K562 (cell line): ENCODE data around the gene TREX2. TPM values are rescaled to one million over a fixed set of nuclear protein-coding genes. Genes with fewer than 3 reads are reported as not detected.

Source experiments
- ATAC-seq: fragments of 200-7000 bp; cut with Tn5 transposase; 3 replicates; pipeline ENCODE4 v1.9.1; 2020; ENCODE audit warnings: moderate library complexity
- BruUV-seq: library from RNA; stranded (reverse); fragments of 400-500 nt; replicated peaks from 2 replicates; lab custom pipeline; 2021; lab: Mats Ljungman, UMichigan
- CTCF ChIA-PET: fragments of 300-600 bp; formaldehyde crosslinking; extraction: SDS; loops from one replicate; lab custom pipeline; 2021; ENCODE audit warnings: low intra/inter-chr PET ratio; lab: Yijun Ruan, JAX
- POLR2A ChIA-PET: fragments of 300-600, 350-650 bp; sonication (Branson Sonifier 250); formaldehyde crosslinking; extraction: SDS; loops from one replicate; lab custom pipeline; 2021; ENCODE audit warnings: antibody characterized with exemption, inconsistent platforms; lab: Yijun Ruan, JAX
- DNase-seq, 4 experiments: peaks; one replicate each; pipeline versions ENCODE4 v3.0.0 to v3.0.0-alpha.2; 2011 to 2018; ENCODE audit warnings: low spot score in 3 of 4, mixed read lengths in 3 of 4; ENCODE audit errors: extremely low read depth in 1 of 4
- FAIRE-seq: peaks from 2 replicates; lab custom pipeline; 2011; peaks lifted over from hg19 to GRCh38; lab: Jason Lieb, UNC
- H2AFZ ChIP-seq: 2 replicates; pipeline ENCODE4 v1.6.0; 2011; ENCODE audit warnings: low read depth, low read length, control low read depth, inconsistent platforms
- H3K27ac ChIP-seq: fragments of 200-600 bp; 3 replicates; pipeline ENCODE4 v1.8.0; 2011; ENCODE audit warnings: low read depth, mild to moderate bottlenecking, control low read depth, inconsistent platforms, low read length, moderate library complexity, mixed read lengths; ENCODE audit errors: extremely low read depth
- H3K27me3 ChIP-seq, 2 experiments: fragments of 300-600 bp in 1 of 2; 2 replicates in 1 of 2; 3 replicates in 1 of 2; pipeline versions ENCODE4 v1.6.0 to v1.8.0; 2011; ENCODE audit warnings: inconsistent platforms in 2 of 2, low read length in 2 of 2, mild to moderate bottlenecking in 1 of 2, mixed read lengths in 1 of 2, moderate library complexity in 1 of 2; ENCODE audit not compliant: control insufficient read depth in 2 of 2, insufficient read depth in 2 of 2
- H3K36me3 ChIP-seq: fragments of 300-600 bp; 3 replicates; pipeline ENCODE4 v1.8.0; 2011; ENCODE audit warnings: mild to moderate bottlenecking, low read length, inconsistent platforms; ENCODE audit not compliant: control insufficient read depth, insufficient read depth
- H3K4me1 ChIP-seq, 2 experiments: fragments of 200-600 bp in 1 of 2; replicated peaks in 1 of 2; 2 replicates in 1 of 2; 3 replicates in 1 of 2; pipeline versions ENCODE4 v1.5.1 to v1.8.0; 2011; ENCODE audit warnings: inconsistent platforms in 2 of 2, low read length in 2 of 2, mild to moderate bottlenecking in 1 of 2, mixed read lengths in 1 of 2, moderate library complexity in 1 of 2; ENCODE audit not compliant: control insufficient read depth in 2 of 2, insufficient read depth in 2 of 2
- H3K4me2 ChIP-seq: 2 replicates; pipeline ENCODE4 v1.6.1; 2011; ENCODE audit warnings: low read length, control low read depth, inconsistent platforms, mixed read lengths; ENCODE audit not compliant: insufficient read depth
- H3K4me3 ChIP-seq: fragments of 200-600 bp; sonication (generic), shearing (Covaris generic); 2 replicates; pipeline ENCODE4 v1.5.1; 2016; ENCODE audit warnings: control low read depth, inconsistent platforms
- H3K79me2 ChIP-seq: fragments of 200-600 bp; 3 replicates; pipeline ENCODE4 v1.8.0; 2011; ENCODE audit warnings: low read length, inconsistent platforms; ENCODE audit not compliant: control insufficient read depth, insufficient read depth
- H3K9ac ChIP-seq, 2 experiments: 2 replicates each; pipeline versions ENCODE4 v1.6.0 to v1.6.1; 2011; ENCODE audit warnings: low read depth in 2 of 2, low read length in 2 of 2, control low read depth in 1 of 2, inconsistent platforms in 1 of 2, mild to moderate bottlenecking in 1 of 2, mixed read lengths in 1 of 2; ENCODE audit not compliant: insufficient read depth in 1 of 2
- H3K9me1 ChIP-seq: one replicate; pipeline ENCODE4 v1.6.0; 2011; ENCODE audit warnings: inconsistent platforms, mild to moderate bottlenecking, low read length, moderate library complexity; ENCODE audit not compliant: control insufficient read depth, insufficient read depth
- H3K9me3 ChIP-seq: replicated peaks from 2 replicates; pipeline ENCODE4 v1.5.1; 2011; ENCODE audit warnings: low read depth, low read length, inconsistent platforms; ENCODE audit not compliant: control insufficient read depth, insufficient read depth
- H4K20me1 ChIP-seq: replicated peaks from 2 replicates; pipeline ENCODE4 v1.6.1; 2011; ENCODE audit warnings: low read length, inconsistent platforms, mixed read lengths; ENCODE audit not compliant: control insufficient read depth, insufficient read depth
- CREB1 ChIP-seq, 2 experiments: sonication (generic) in 1 of 2; formaldehyde crosslinking in 1 of 2; IDR thresholded peaks; 2 replicates each; pipeline versions ENCODE4 v1.6.1 to v1.8.0; 2012 to 2022; ENCODE audit warnings: inconsistent platforms in 1 of 2, mild to moderate bottlenecking in 1 of 2, missing genetic modification reagents in 1 of 2, moderate library complexity in 1 of 2
- ELF4 ChIP-seq: fragments of 450-650 bp; formaldehyde crosslinking; IDR thresholded peaks from 2 replicates; pipeline ENCODE4 v1.4.0; 2022; ENCODE audit warnings: missing genetic modification characterization
- GTF2F1 ChIP-seq: IDR thresholded peaks from 2 replicates; pipeline ENCODE4 v1.6.1; 2011; ENCODE audit warnings: low read depth, low read length, improper control_type of control experiment
- MNT ChIP-seq, 2 experiments: fragments of 450-650 bp; conservative IDR thresholded peaks; 2 replicates each; pipeline ENCODE4 v1.6.1; 2017; ENCODE audit warnings: mild to moderate bottlenecking in 2 of 2, moderate library complexity in 2 of 2
- NFXL1 ChIP-seq: fragments of 450-650 bp; formaldehyde crosslinking; IDR thresholded peaks from 2 replicates; pipeline ENCODE4 v1.4.0; 2021; ENCODE audit warnings: mild to moderate bottlenecking
- POLR2AphosphoS2 ChIP-seq: IDR thresholded peaks from 2 replicates; pipeline ENCODE4 v1.6.1; 2012; ENCODE audit warnings: low read length, improper control_type of control experiment
- POLR3G ChIP-seq: IDR thresholded peaks from 2 replicates; pipeline ENCODE4 v1.6.1; 2011; ENCODE audit not compliant: insufficient read length, insufficient replicate concordance; ENCODE audit errors: extremely low read depth
- SRSF3 ChIP-seq: fragments of 200-400 bp; formaldehyde crosslinking; IDR thresholded peaks from 2 replicates; pipeline ENCODE4 v1.6.1; 2016; ENCODE audit warnings: mild to moderate bottlenecking, low read length, moderate library complexity; ENCODE audit not compliant: insufficient read depth
- U2AF1 ChIP-seq: fragments of 200-400 bp; formaldehyde crosslinking; optimal IDR thresholded peaks from 2 replicates; pipeline ENCODE3; 2017; ENCODE audit warnings: mild to moderate bottlenecking, low read depth, low read length, moderate library complexity
- ZNF23 ChIP-seq: fragments of 250-450 bp; sonication (Bioruptor Pico); IDR thresholded peaks from 2 replicates; pipeline ENCODE4 v1.4.0; 2020; ENCODE audit warnings: mild to moderate bottlenecking
- ZNF253 ChIP-seq: fragments of 250-450 bp; sonication (Bioruptor Pico); conservative IDR thresholded peaks from 2 replicates; pipeline ENCODE4 v1.6.1; 2021; ENCODE audit warnings: mild to moderate bottlenecking
- ZNF583 ChIP-seq: fragments of 250-450 bp; sonication (Bioruptor Pico); IDR thresholded peaks from 2 replicates; pipeline ENCODE4 v1.4.0; 2020
- WGBS: fragments of 100-300 bp; shearing (Covaris generic); methylation state at CpG from one replicate; pipeline ENCODE4 v1.1.6; 2016; ENCODE audit warnings: low coverage, mixed read lengths; ENCODE audit not compliant: insufficient coverage; ENCODE audit errors: missing lambda C conversion rate; 5-methylcytosine and 5-hydroxymethylcytosine counted together
- in situ Hi-C: fragments of 300-500 bp; cut with MboI; formaldehyde crosslinking; loops from 4 replicates; pipeline ENCODE4 v1.15.0; 2018; ENCODE audit warnings: inconsistent platforms, mixed read lengths
- intact Hi-C: fragments of 100-400 bp; cut with micrococcal nuclease; formaldehyde crosslinking; loops from 2 replicates; pipeline ENCODE4 v1.14.2; 2022
- polyA plus RNA-seq, 8 experiments: library from polyadenylated mRNA; depleted of rRNA in 4 of 8; stranded (reverse) in 5 of 8; unstranded in 3 of 8; fragments of >200 nt; fragmentation: Nextera tagmentation in 2 of 8; fragmentation: Illumina TruSeq in 1 of 8; extraction: Ambion mirVana in 2 of 8; extraction: Trizol in 1 of 8; gene quantifications; 2 replicates each; pipeline versions ENCODE4 v1.2.1 to v1.2.3, GENCODE V29; 2011 to 2014; ENCODE audit warnings: inconsistent platforms in 1 of 8, missing spikeins in 1 of 8
- total RNA-seq, 7 experiments: library from RNA; depleted of rRNA in 6 of 7; stranded (reverse); fragments of >200 nt in 6 of 7; fragmentation: Illumina TruSeq in 2 of 7; extraction: Trizol in 2 of 7; gene quantifications; 2 replicates each; pipeline versions ENCODE4 v1.2.1 to v1.2.3, GENCODE V29; 2011 to 2021; ENCODE audit warnings: low replicate concordance in 1 of 7
- TF ChIP-seq, protein P1 (sequence below): fragments of 450-650 bp; IDR thresholded peaks from 2 replicates; pipeline ENCODE4 v1.7.0; 2016; ENCODE audit warnings: borderline replicate concordance

The TREX2 gene
- total and polyA plus RNA-seq, 9 of the 15 experiments (the other 6 are each of a cell fraction or from before 2014, with no cell fraction given), result 0.07 to 1.5 (median 0.33) TPM; not detected in 2

GRCh38 chrX:153420851-153421599 is 24.8 kb downstream of the TREX2 start:
- ChIA-PET CTCF (no interaction called here), POLR2A (no interaction called here)
- Histone ChIP-seq H3K9ac (no peak overlapping the region), H3K9me1 (peaks cover 2% of the 10 kb centered on the region), H3K27ac (no peak overlapping the region), H3K79me2 (0 out of 3 replicates have a peak, but pooled peaks cover 4% of the 10 kb centered on the region), H4K20me1 (no peaks in the 10 kb centered on the region), H3K4me1 (peaks cover 3 to 10% of the 10 kb centered on the region in 2 experiments; a peak in 4 of 5 replicates), H3K36me3 (peaks cover 16% of the 10 kb centered on the region; the same call in 1 of the 3 replicates), H3K4me3 (no peak overlapping the region), H3K9me3 (no peaks in the 10 kb centered on the region), H3K4me2 (no peak overlapping the region), H3K27me3 (no peaks in the 10 kb centered on the region), H2AFZ (no peak overlapping the region)
- no TSS peak for BruUV-seq
- in situ Hi-C loops (no loop called here), intact Hi-C loops (no loop called here)
- DNase-seq (no peak), ATAC-seq (no peak), FAIRE-seq (no peak)
- 96% methylated on average over 10 of the region's 91 CpGs for WGBS
- no peak for TF ChIP-seq POLR3G
- TF ChIP-seq ZNF583 (CRISPR knock-in tag), result no peak
- TF ChIP-seq MNT (conservative IDR thresholded peaks at IDR 0.05), result no peak
- no peak for TF ChIP-seq NFXL1 (CRISPR knock-in tag)
- no peak for TF ChIP-seq SRSF3
- TF ChIP-seq U2AF1, result no peak
- no peak for TF ChIP-seq ZNF253
- no peak for TF ChIP-seq ZNF23 (CRISPR knock-in tag)
- no peak for TF ChIP-seq CREB1 (IDR thresholded peaks at IDR 0.05)
- TF ChIP-seq CREB1 (CRISPR knock-in tag; IDR thresholded peaks at IDR 0.05), result no peak
- TF ChIP-seq GTF2F1, result no peak
- TF ChIP-seq, protein P1, sequence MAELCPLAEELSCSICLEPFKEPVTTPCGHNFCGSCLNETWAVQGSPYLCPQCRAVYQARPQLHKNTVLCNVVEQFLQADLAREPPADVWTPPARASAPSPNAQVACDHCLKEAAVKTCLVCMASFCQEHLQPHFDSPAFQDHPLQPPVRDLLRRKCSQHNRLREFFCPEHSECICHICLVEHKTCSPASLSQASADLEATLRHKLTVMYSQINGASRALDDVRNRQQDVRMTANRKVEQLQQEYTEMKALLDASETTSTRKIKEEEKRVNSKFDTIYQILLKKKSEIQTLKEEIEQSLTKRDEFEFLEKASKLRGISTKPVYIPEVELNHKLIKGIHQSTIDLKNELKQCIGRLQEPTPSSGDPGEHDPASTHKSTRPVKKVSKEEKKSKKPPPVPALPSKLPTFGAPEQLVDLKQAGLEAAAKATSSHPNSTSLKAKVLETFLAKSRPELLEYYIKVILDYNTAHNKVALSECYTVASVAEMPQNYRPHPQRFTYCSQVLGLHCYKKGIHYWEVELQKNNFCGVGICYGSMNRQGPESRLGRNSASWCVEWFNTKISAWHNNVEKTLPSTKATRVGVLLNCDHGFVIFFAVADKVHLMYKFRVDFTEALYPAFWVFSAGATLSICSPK, result no peak
- no peak for TF ChIP-seq ELF4
- no peak for TF ChIP-seq POLR2AphosphoS2
